H4 (cell line): Measurements from ENCODE around the gene HSD17B3. TPM values are rescaled to one million over a fixed set of nuclear protein-coding genes. Genes with fewer than 3 reads are reported as not detected.
A peak's percentile ranks its signal among the peaks of the same experiment; 100 is the strongest.
"Not testable (repeated sequence)": the region's sequence is repeated elsewhere in the genome, so short reads cannot be mapped to it uniquely, and the experiment has no call there.

ENCODE experiments used
- DNase-seq: peaks from one replicate; pipeline ENCODE4 v3.0.0-alpha.2; 2015; ENCODE audit warnings: low spot score
- total RNA-seq: library from RNA; depleted of rRNA; stranded (reverse); fragments of >200 nt; shearing (Covaris generic); gene quantifications from 2 replicates; pipeline ENCODE4 v1.2.3, GENCODE V29; 2014; rRNA removed

HSD17B3 gene
- total RNA-seq, 1 experiment from 2014 or later, result not detected

DNA sequence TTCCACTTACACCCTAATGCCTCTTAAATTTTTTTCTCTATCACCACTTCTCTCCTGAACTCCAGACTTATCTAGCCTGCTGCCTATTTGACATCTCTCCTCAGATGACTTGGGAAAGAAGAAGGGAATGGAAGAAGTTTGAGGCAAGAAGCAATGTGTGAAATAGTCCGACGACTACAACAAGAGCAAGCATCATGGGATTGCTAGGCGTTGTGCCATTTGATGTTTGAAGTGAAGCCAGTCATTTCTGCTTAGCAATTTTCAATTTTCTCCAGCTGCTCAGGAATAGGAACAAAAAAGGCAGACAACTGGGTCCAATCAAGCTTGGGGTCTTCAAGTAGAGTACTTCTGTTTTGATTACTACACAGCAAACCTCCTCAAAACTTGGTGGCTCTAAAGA is 106.4 kb downstream of the HSD17B3 start:
- DNase-seq, result no peak

DNA sequence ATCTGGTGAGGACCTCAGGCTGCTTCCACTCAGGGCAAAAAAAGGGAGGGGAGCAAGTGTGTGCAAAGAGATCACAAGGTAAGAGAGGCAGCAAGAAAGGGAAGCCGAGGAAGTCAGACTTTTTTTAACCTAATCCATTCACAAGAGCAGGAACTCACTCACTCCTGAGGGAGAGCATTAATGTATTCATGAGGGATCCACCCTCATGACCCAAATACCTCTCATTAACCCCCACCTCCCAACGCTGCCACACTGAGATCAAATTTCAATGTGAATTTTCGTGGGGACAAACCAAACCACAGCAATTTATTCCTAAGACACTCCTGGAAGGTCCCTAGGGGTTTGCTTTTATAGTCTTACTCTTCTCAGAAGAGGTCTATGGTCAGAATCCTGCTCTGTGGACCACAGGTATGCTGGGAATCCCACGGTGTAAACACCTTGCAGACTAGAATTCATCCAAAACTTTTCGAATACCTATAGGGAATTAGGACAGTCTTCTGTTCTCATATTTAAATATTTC is 108.7 kb downstream of the HSD17B3 start:
- peak; percentile 30 for DNase-seq

DNA sequence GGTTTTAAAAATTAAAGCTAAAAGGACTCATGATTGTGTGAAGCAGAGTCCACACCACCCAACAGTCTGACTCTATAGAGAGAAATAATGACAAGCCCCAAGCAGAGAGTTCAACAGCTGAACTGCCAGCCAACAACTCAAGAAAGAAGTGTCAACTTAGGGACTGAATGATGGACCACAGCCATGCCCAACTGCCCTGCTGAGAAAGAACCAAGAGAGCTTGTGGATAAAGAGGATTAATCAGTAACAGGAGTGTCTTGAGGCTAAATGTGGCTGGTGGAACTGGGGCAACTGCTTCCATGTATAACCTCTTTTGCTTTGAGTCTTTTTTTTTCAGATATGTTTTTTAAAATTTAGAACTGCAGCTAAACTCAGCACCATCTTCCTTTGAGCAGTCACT is 109.3 kb downstream of the HSD17B3 start:
- no peak for DNase-seq

DNA sequence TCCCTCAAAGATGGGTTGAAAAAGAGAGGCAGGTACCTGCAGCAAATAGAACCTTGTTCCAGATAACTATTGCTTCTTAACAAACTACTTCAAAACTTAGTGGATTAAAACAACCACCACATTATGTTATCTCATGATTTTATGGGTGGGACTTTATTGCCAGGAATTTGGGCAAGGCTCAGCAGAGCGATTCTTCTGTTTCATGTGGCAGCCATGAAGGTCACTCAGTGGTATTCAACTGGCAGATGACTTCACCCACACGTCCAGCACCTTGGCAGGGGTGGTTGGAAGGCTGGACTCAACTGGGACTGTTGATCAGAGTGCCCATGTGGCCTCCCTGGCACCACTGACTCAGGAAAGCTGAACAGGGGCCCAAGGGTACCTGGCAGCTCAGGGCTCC is 112.0 kb downstream of the HSD17B3 start:
- DNase-seq, result no peak

DNA sequence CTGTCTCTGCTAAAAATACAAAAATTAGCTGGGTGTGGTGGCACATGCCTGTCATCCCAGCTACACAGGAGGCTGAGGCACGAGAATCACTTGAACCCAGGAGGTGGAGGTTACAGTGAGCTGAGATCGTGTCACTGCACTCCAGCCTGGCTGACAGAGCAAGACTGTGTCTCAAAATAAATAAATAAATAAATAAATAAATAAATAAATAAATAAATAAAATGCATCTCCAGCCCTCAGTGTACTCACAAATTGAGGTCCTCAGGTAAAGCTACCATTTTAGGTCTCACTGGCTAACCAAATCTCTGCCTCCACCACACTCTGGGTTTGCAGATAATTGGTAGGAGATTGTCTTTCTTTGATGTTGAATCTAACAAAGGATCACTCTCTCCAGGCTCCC is 112.4 kb downstream of the HSD17B3 start:
- DNase-seq, result not testable (repeated sequence)

DNA sequence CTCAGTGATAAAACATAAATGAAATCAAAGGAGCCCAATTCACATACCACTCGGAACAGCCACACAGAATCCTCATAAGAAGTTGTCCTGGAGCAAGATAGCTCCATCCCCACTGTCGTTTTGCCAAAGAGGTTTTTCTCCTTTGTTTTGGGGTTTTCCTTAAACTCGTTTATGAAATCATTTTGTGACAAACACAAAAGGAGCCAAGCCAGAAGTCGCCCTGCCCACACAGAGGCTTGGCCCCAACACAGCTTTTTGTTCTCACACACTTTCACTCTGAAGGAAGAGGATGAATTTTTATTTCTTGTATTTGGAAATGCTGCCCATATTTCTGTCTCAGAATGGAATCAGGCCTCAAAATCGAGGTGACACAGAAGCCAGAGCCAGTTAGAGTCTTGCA is 113.4 kb downstream of the HSD17B3 start:
- no peak for DNase-seq

DNA sequence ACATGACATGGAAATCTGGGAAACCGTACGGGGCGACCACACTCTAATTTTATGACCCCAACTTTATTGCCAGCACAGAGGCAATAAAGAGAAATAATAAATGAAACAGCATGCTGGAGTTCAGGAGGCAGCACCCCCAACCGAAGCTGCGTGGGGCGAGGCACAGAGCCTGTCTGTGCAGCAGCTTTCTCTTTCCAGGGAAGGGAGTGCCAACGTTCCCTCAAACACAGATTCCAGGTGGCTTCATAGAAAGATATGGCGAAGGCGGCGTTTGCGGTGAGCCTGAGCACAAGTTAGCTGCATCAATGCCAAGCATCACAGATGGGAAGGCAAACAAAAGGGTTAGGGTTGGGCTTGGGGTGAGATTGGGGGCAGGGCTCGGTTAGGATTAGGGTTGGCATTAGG is 114.8 kb downstream of the HSD17B3 start:
- DNase-seq, result no peak

DNA sequence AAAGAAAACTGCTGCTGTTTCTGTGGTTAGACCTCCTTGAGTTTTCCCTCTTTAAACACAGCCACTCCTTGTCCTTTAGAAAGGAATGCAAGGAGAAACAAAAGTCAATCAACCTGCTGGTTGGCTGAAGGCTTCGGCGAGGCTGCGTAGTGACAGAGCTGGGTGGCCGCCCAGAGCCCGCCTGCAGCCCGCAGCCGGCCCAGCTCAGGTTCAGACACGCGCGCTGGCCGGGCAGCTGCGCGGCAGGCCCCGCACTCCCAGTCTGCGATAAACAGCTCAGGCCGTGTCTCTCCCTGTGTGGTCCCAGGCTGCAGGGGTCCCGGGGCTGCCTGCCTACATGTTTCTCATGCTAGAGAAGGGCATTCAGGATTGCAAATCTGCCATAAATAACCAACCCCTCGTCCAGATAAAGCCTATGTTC is 115.4 kb downstream of the HSD17B3 start:
- peak; percentile 67 for DNase-seq

DNA sequence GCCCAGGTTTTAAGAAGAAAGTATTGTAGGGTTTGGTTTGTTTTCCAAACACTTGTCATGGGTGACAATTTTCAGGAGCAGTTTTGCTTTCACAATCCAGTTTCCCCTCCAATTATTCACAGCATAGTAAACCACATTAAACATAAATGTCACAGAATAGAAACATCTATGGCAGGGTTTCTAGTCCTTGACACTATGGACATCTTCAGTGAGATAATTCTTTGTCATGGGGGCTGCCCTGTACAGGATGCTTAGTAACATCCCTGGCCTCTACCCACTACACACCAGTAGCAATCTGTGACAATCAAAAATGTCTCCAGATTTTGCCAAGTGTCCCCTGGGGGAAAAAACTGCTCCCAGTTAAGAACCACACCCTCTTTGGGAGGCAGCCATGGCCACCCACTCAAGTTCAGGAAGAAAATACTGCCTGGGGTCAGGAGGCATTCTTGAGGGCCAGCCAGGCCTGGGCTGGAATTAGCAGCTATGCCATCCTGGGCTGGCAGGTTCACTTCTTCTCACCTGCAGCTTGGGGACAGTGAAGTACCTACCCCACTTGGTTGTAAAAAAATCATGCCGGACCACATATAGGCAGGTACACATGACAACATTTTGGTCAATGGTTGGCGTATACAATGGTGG is 116.3 kb downstream of the HSD17B3 start:
- no peak for DNase-seq

Other genes with a start within 250 kb of the HSD17B3 start
- gene SLC35D2, start 81.5 kb upstream of the HSD17B3 start, total RNA-seq, result 12.1 and 15.5 TPM in 2 replicates
- 9.9 and 11.6 TPM in 2 replicates for gene ZNF367, start 116.2 kb upstream of the HSD17B3 start, total RNA-seq
- 2.1 and 5.7 TPM in 2 replicates for gene HABP4, start 148.0 kb upstream of the HSD17B3 start, total RNA-seq